NCI-H526 (cell line): ENCODE measurements around the gene SPEF1.
"Not testable (repeated sequence)": the region's sequence is repeated elsewhere in the genome, so short reads cannot be mapped to it uniquely, and the experiment has no call there.

Experiments
- DNase-seq, 2 experiments: peaks; one replicate each; lab custom pipeline; 2025; lab: John Stamatoyannopoulos, UW

The SPEF1 gene, protein sequence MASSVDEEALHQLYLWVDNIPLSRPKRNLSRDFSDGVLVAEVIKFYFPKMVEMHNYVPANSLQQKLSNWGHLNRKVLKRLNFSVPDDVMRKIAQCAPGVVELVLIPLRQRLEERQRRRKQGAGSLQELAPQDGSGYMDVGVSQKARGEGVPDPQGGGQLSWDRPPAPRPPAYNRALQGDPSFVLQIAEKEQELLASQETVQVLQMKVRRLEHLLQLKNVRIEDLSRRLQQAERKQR

GRCh38 chr20:3781153-3781910, at the start of gene SPEF1:
SPEF1 (minus strand) TSS chr20:3781448; CDS start chr20:3781287, 161 bp downstream.
- DNase-seq: peak; percentile 98 to 99

DNA sequence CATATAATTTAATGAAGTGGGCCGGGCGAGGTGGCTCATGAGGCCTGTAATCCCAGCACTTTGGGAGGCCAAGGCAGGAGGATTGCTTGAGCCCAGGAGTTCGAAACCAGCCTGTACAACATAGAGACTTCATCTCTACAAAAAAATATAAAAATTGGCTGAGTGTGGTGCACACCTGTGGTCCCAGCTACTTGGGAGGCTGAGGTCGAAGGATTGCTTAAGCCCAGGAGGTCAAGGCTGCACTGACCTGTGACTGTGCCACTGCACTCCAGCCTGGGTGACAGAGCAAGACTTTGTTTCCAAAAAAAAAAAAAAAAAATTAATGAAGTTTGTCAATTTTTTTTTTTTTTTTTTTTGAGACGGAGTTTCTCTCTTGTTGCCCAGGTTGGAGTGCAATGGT, 48.6 kb upstream of the SPEF1 start:
- DNase-seq: not testable (repeated sequence)

GRCh38 chr20:3828798-3829197, 47.5 kb upstream of the SPEF1 start:
- DNase-seq: no peak

DNA sequence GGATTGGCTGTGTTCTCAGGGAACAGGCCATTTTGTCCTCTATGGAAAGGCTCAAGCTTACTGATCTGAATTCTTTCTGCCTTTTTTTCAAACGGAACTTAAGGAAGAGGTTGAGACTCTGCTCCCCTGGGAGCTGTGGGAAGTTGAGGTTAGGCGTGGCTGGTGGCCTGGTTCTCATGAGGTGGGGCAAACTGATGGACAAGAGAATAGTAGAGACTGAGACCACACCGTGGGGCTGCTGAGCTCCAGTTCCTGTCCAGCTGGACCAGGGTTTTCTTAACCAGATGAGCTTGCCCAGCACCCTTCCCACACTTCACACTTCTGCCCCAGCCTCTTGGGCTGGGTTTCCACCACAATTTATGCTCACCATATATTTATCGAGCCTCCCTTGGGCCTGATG, 45.2 kb upstream of the SPEF1 start:
- no peak for DNase-seq

- peak in 1 of 2 experiments; percentile 3 for DNase-seq
These were observed 44.3 kb upstream of the SPEF1 start for GRCh38 chr20:3825526-3825925.

- DNase-seq: no peak
These were observed 42.6 kb upstream of the SPEF1 start for GRCh38 chr20:3823881-3824280.

- no peak for DNase-seq
These were observed 40.7 kb upstream of the SPEF1 start for GRCh38 chr20:3821996-3822395.

DNA sequence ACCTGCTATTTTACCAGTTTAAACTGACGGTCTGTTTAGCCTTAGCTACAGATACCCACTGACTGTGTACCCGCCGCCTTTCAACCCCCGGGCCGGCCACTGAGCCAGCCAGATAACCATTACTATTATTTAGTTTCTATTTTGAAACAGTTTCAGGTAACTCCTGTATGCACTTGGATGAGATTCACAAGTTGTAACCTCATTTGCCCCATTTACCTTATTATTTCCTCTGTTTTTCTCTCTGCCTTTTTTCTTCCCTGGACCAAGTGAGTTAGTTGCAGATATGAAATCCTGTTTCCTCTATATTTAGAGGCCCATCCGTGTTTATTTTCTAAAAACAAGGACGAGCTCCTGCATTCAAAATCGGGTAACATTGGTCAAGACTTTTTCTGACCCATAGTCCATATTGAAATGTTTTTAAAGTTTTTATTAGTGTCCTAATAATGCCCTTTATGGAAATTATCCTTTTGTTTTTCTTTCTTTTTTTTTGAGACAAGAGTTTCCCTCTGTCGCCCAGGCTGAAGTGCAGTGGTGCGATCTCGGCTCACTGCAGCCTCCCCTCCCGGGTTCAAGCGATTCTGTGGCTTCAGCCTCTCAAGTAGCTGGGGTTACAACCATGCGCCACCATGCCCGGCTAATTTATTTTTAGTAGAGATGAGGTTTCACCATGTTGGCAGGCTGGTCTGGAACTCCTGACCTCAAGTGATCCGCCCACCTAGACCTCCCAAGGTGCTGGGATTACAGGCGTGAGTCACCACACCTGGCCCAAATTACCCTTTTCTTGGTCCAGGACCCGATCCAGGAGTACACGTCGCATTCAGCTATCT, 39.9 kb upstream of the SPEF1 start:
- no peak for DNase-seq

DNA sequence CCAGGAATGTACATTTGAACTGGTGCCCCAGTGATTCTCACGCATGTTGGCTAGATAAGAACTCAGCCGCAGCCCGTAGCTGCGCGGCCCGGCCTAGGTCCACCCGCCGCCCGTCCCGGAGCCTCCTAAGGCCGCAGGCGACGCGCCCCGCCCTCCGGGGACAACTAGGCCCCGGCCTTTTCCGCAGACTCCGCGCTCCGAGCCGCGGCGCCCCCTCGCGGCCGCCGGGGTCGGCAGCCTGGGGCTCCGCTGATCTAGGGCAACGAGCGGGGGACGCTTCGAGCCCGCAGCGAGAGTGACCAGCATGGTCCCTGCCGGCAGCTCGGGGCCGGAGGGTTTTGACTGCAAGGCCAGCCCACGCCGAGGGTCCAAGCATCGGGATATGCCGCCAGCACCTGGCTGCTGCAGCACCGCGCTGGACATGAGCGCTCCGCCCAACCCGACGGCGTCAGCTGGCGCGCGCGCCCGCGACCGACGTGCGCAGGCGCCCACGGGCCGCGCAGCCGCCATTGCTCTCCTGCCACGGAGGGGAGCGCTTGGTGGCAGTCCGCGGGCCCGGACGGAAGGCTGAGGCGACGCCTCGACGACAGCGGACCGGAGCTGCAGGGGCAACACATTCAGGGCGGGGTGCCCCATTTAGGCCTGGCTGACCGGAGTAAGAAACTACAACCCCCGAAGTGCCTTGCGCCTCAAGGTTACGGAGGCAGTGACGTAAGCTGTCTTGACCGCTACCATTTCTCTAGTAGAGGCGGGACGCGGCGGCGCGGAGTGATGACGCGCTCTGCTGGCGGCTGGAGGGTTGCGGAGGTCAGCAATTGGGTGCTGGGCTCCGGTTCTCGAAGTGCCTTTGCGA, 39.0 kb upstream of the SPEF1 start, which contains the start of gene AP5S1:
AP5S1 (plus strand) TSS at position 500 of the 853 bp plus-strand sequence. CDS start 1,571 bp downstream, outside the sequence.
- DNase-seq: peak; percentile 95 to 98

DNA sequence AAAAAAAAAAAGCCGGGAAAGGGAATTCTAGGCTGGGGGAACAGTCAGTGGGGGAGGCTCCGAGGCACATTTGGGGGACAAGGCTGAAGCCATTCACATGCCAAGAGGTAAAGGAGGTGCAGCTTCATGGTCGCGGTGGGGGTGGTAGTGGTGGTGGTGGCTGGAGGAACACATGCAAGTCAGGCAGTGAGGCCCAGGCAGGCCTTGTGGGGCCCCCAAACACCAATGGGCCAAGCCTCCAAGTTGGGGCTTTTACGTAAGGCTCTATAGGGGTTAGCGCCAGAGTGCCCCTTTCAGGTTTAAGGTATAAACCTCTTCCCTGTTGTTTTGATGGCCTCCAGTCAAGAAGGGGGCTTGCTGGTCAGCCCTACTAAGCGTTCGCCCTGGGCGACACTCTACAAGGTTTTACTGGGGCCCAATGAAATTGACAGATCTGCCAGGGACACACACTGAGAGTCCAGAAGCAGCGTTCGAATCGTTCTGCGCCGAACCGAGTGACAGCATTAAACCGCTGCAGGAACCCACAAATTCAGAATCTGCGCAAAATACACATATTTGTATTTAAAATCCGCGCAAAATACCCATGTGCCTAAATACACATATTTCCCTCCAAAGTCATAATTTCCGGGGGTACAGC, 38.3 kb upstream of the SPEF1 start:
- peak in 1 of 2 experiments; percentile 27 for DNase-seq

DNA sequence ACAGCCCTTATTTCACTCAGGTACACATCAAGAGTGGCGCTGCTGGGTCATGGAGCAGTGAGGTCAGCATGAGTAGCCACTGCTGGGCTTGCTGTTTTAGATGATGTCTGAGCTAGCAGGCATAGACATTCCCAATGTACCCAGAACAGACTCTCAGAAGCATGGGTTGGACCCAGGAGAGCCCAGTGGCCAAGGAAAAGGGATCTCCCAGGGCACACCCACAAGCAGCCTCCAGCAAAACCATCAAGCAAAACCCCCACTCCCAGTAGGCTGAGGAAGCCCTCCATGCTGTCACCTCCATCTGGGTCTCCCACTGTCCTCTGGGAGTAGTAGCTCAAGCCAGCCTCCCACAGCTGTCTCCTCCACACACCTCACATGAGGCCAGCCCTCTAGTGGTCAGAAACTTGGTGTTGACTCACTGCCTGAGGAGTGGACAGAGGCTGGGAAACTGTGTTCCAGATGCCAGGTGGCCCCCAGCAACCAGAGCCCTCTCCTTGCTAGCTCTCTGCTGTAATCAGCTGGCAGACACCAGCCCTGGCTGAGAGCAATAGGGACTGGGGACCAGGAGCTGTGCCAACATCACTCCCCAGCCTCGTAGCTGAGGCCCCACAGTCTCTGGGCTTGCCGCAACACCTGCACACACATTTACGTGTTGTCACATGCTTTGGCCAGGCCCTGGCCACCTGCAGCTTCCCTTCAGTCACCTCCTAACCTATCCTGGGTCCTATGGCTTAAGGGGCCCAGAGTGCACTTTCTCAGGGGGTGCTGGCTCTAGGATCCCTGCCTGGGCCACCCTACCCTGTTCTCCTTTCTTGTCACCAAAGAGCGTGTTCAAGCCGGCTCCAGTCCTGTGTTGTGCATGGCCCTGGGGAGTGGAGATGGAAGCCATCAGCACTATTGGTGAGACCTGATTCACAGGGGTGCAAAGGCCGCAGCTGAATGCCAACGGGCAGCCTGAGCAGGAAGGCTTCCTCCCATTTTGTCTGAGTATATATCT, 37.2 kb upstream of the SPEF1 start:
- DNase-seq: peak; percentile 68 to 76

- no peak for DNase-seq
These were observed 34.6 kb upstream of the SPEF1 start for GRCh38 chr20:3815703-3816315.

GRCh38 chr20:3814928-3815495, 33.8 kb upstream of the SPEF1 start:
- DNase-seq: no peak

- DNase-seq: no peak
These were observed 32.8 kb upstream of the SPEF1 start for GRCh38 chr20:3813848-3814581.

- no peak for DNase-seq
These were observed 32.0 kb upstream of the SPEF1 start for GRCh38 chr20:3812975-3813847.

DNA sequence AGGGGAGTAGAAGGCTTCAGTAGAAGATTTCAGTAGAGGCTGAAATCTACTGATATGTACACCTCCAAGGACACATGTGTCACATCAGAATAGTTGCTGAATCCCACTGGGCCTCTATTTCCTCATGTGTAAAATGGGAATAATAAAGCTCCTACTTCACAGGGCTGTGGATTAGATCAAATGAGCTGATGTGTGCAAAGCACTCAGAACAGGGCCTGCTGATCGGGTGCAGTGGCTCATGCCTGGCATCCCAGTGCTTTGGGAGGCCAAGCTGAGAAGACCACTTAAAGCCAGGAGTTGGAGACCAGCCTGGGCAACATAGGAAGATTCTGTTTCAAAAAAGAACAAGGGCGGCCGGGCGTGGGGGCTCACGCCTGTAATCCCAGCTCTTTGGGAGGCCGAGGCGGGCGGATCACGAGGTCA, 31.0 kb upstream of the SPEF1 start:
- no peak for DNase-seq
